Tongue (tissue), 1 donor: ENCODE measurements around the gene C2orf49. TPM values are rescaled to one million over a fixed set of nuclear protein-coding genes. Genes with fewer than 3 reads are reported as not detected.

Source experiments
- total RNA-seq: library from RNA; depleted of rRNA; stranded (reverse); fragments of >200 nt; gene quantifications from one replicate; pipeline ENCODE4 v1.2.3, GENCODE V29; 2014

C2orf49 gene
- total RNA-seq, 1 donor from 2014 or later = 28.5 TPM

Other genes starting within 250 kb of the C2orf49 start
- gene GPR45, start 95.8 kb upstream of the C2orf49 start, total RNA-seq = not detected
- 16.8 TPM for gene TGFBRAP1, start 7.8 kb upstream of the C2orf49 start, total RNA-seq
- gene FHL2, start 61.5 kb downstream of the C2orf49 start, total RNA-seq = 193 TPM